ENCODE measurements around the gene TMEM256. TPM values are rescaled to one million over a fixed set of nuclear protein-coding genes. Genes with fewer than 3 reads are reported as not detected.

The TMEM256 gene
- total and polyA plus RNA-seq, 2 donors (not counting 3 experiments of a cell fraction or from before 2014, with no cell fraction given): 67.4 to 148 TPM

DNA sequence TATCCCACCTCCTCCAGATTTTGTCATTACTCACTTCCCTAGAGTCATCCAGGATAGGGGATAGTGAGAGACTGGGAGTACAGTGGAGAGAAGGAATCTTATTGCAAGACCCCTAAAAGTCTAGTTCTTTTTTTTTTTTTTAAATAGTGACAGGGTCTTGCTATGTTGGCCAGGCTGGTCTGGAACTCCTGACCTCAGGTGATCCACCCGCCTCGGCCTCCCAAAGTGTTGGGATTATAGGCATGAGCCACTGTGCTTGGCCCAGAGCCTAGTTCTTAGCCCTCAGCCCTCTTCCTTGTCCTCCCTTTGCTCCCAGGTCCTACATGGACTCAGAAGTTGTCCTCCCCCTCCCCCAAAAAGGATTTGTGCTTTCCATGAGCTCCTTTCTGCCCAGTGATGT is 38.2 kb upstream of the TMEM256 start:
- Histone ChIP-seq H3K9ac (replicated peaks; ENCODE audit: extremely low read depth, insufficient read depth, low read length) (no peak overlapping the region), H3K4me2 (ENCODE audit: insufficient read depth, low read length) (no peak overlapping the region), H3K4me3 (replicated peaks in 1 of 3; ENCODE audit: insufficient read depth in 1 of 3, low read depth in 1 of 3, low read length in 3 of 3) (no peak overlapping the region), H3K4me1 (ENCODE audit: control insufficient read depth, extremely low read depth, insufficient read depth, low read length) (peaks cover 20% of the 10 kb centered on the region), H3K36me3 (ENCODE audit: control insufficient read depth in 2 of 2, extremely low read depth in 1 of 2, insufficient read depth in 2 of 2, low read length in 2 of 2) (no peaks in the 10 kb centered on the region), H3K27me3 (ENCODE audit: control insufficient read depth in 2 of 2, insufficient read depth in 2 of 2, low read length in 2 of 2) (peaks cover 31 to 42% of the 10 kb centered on the region in 2 experiments), H2AFZ (ENCODE audit: low read depth, low read length) (no peak overlapping the region), H3K9me1 (replicated peaks; ENCODE audit: control insufficient read depth, extremely low read depth, insufficient read depth, low read length) (no peaks in the 10 kb centered on the region), H3K9me3 (replicated peaks; ENCODE audit: control insufficient read depth, insufficient read depth, low read length) (no peaks in the 10 kb centered on the region), H3K79me2 (ENCODE audit: control insufficient read depth, insufficient read depth, low read length) (no peaks in the 10 kb centered on the region), H4K20me1 (replicated peaks; ENCODE audit: control insufficient read depth, extremely low read depth, insufficient read depth, low read length) (no peaks in the 10 kb centered on the region), H3K27ac (ENCODE audit: insufficient read depth, low read depth, low read length) (no peak overlapping the region)
- DNase-seq (ENCODE audit: low read depth, low spot score) (no peak), FAIRE-seq (no peak)
- dilution Hi-C loops (cut with MboI; ENCODE audit: extremely low pct_ligation_motif_present, low sequenced_read_pairs): no loop called here
- intact Hi-C loops (cut with micrococcal nuclease): no loop called here
- TF ChIP-seq, protein P1, sequence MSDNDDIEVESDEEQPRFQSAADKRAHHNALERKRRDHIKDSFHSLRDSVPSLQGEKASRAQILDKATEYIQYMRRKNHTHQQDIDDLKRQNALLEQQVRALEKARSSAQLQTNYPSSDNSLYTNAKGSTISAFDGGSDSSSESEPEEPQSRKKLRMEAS (IDR thresholded peaks at IDR 0.05; ENCODE audit: insufficient read depth, insufficient read length): no peak
- TF ChIP-seq POLR2AphosphoS5 (IDR thresholded peaks at IDR 0.05; ENCODE audit: insufficient read depth, low read depth, low read length) (no peak), GATA2 (IDR thresholded peaks at IDR 0.05; ENCODE audit: insufficient read depth, insufficient read length, low read depth, low read length) (no peak), EZH2 (IDR thresholded peaks at IDR 0.05; ENCODE audit: borderline replicate concordance, low read depth, low read length, severe bottlenecking) (no peak), JUN (IDR thresholded peaks at IDR 0.05; ENCODE audit: borderline replicate concordance, insufficient read depth, insufficient read length, low read depth) (no peak), POLR2A (IDR thresholded peaks at IDR 0.05; ENCODE audit: low read depth, low read length) (no peak), MYC (IDR thresholded peaks at IDR 0.05; ENCODE audit: low read depth, low read length) (no peak)
- TF ChIP-seq, protein P2, sequence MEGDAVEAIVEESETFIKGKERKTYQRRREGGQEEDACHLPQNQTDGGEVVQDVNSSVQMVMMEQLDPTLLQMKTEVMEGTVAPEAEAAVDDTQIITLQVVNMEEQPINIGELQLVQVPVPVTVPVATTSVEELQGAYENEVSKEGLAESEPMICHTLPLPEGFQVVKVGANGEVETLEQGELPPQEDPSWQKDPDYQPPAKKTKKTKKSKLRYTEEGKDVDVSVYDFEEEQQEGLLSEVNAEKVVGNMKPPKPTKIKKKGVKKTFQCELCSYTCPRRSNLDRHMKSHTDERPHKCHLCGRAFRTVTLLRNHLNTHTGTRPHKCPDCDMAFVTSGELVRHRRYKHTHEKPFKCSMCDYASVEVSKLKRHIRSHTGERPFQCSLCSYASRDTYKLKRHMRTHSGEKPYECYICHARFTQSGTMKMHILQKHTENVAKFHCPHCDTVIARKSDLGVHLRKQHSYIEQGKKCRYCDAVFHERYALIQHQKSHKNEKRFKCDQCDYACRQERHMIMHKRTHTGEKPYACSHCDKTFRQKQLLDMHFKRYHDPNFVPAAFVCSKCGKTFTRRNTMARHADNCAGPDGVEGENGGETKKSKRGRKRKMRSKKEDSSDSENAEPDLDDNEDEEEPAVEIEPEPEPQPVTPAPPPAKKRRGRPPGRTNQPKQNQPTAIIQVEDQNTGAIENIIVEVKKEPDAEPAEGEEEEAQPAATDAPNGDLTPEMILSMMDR (IDR thresholded peaks at IDR 0.05; ENCODE audit: extremely low read depth in 1 of 2, insufficient read depth in 1 of 2, low read depth in 1 of 2, low read length in 2 of 2): no peak
- BruUV-seq (replicated peaks): no TSS peak
- ChIA-PET POLR2A (no interaction called here), CTCF (interaction anchor here (1.2 to 3.0 kb wide), 3 partner anchors 38 to 119 kb away, joined by 3 to 17 read pairs (median 7); no protein-coding TSS in a partner anchor)

Data from endothelial cell of umbilical vein (primary cell).